HG02588 (cell line): ENCODE measurements around the gene SEMA5A.

Experiments used
- ATAC-seq: cut with Tn5 transposase; IDR thresholded peaks from one replicate; pipeline ENCODE4 v1.9.1; 2021; ENCODE audit warnings: mild to moderate bottlenecking, moderate library complexity; ENCODE audit not compliant: unreplicated experiment

Gene SEMA5A

GRCh38 chr5:9297134-9297533 lies 248.7 kb downstream of the SEMA5A start:
- ATAC-seq: no peak

GRCh38 chr5:9295466-9295801 lies 250.4 kb downstream of the SEMA5A start:
- ATAC-seq: no peak

- ATAC-seq: no peak
Observed at GRCh38 chr5:9294793-9295465, 250.9 kb downstream of the SEMA5A start.

- no peak for ATAC-seq
Observed at GRCh38 chr5:9288234-9288633, 257.6 kb downstream of the SEMA5A start.

DNA sequence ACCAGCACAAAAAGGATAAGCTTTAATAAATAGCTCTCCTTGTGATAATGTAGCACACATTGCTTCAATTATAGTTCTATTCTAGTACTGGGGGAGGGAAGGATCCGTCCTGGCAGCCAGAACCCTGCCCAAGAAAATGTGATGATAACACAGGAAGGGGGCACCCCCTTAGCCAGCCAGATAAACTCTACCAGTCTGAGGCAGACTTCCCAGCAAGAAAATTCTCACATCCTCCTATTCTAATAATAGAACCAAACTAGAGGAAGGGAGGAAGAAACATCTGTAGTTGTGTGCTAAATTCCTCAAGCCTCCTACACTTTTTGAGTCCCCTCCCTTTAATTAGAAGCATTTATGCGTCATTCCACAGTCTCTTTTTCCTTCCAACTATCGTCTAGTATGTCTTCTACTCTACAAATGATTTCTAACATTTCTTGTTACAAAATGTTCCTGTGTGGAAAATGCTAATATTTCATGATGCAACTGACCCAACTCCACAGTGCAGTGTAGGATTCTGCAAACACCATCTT lies 261.0 kb downstream of the SEMA5A start:
- ATAC-seq: no peak

GRCh38 chr5:9284272-9284671 lies 261.6 kb downstream of the SEMA5A start:
- no peak for ATAC-seq

- ATAC-seq: no peak
Observed at GRCh38 chr5:9283473-9283872, 262.4 kb downstream of the SEMA5A start.

GRCh38 chr5:9283021-9283420 lies 262.9 kb downstream of the SEMA5A start:
- no peak for ATAC-seq

DNA sequence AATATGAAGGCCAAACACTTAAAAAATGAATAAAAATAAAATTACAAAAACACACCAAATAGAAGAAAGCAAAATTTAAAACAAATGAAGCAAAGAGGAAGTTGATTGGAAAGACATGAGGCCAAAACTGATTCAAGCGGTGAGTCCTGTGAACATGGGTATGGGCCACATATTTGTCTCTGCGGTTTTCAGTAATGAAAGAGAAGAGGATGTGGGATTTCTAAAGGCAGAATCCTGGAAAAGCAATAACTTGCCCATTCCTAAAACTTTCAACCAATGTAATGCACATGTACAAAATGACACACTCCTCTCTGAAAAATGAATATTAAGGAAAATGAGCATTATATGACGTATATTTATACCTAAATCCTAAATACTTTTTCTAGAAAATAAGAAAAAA lies 263.7 kb downstream of the SEMA5A start:
- ATAC-seq: no peak

GRCh38 chr5:9279774-9280173 lies 266.1 kb downstream of the SEMA5A start:
- ATAC-seq: no peak

DNA sequence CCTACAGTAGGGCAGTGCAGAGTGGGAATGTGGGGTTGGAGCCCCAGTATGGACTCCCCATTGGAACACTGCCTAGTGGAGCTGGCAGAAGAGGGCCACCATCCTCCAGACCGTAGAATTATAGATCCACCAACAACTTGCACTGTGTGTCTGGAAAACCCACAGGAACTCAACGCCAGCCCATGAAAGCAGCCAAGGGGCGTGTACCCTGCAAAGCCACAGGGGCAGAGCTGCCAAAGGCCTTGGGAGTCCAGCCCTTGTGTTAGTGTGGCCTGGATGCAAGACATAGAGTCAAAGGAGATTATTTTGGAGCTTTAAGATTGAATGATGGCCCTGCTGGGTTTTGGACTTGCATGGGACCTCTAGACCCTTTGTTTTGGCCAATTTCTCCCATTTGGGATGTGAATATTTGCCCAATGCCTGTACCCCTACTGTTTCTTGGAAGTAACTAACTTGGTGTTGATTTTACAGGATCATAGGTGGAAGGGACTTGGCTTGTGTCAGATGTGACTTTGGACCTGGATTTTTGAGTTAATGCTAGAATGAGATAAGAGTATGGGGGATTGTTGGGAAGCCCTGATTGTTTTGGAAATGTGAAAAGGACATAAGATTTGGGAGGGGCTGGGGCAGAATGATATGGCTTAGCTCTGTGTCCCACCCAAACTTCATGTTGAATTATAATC lies 266.8 kb downstream of the SEMA5A start:
- ATAC-seq: no peak

DNA sequence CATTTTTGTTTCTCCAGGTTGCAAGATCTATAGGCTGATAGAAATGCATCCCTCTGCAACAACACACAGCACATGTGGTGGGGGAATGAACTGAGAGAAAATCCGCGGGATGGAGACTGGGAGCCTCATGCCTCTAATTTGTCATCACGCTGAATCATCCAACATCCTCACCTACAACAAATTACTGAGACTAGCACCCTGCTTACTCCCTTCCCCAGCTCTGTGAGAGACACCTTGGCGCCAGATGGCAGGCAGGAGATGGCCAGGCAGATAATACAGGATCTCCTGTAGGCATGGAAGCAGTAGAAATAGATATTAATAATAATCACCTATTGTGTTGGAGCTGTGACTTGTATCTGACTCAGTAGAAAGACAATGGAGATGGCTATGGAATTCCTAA lies 276.9 kb downstream of the SEMA5A start:
- ATAC-seq: no peak

GRCh38 chr5:9268226-9268625 lies 277.6 kb downstream of the SEMA5A start:
- ATAC-seq: no peak

- ATAC-seq: no peak
Observed at GRCh38 chr5:9265441-9266287, 280.2 kb downstream of the SEMA5A start.

DNA sequence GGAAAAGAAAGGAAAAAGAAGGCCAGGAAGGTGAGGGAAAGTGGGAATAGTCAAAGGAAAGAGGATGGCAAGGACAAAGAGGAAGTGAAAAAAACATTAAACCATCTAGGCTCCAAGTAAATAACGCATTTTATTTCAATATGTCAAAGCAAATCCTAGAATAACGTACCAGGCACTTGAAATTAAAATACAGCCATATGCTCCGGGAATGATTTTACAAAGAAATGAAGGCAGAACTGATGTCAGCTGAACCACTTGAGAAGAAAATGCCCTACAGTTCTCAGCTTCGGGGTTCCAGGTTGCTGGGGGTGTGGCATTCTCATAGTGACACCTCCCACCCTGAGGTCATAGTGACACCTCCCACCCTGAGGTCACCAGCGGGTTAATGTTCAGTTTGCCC lies 281.6 kb downstream of the SEMA5A start:
- ATAC-seq: no peak

DNA sequence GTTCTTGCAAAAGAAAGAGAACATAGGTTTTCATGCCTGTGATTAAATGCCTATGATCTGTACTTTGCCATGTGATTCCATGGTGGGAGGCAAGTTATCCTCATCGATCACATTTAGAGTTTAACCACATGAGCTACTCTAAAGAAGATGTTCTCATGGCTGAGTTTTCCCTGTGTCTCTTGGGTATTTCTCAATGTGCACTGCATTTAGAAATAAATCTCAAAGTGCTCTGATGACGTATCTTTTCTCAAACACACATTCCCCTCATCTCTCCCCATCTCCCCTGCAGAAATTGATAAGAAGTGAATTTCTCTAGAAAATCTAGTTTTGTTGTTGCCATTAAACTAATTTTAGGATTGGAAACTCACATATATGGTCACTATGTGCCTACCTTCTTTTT lies 282.2 kb downstream of the SEMA5A start:
- ATAC-seq: no peak

DNA sequence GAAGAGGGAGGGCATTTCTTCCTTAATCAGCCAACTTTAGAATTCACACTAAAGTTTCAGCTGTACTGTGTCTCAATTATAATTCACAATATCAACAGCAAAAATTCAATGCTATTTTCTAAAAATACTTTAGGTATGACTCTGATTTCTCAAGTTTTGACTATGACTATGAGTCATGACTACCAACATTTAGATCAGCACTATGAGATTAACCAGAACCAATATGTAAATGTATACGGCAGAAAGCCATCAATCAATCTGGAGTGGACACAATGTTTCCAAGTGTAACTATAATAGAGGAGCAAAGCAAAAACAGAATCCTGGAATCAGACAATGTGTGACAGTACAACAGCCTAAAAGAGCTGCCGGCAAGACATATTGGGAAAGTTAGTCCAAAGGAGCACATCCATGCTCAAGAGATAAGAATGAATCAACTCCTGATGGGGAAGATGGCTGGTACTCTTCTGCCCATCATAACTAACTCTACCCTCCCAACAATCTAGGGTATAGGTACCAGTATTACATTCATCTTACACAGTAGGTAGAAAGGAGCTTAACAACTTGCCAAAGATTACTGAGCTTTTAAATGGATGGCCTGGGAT lies 294.4 kb downstream of the SEMA5A start:
- no peak for ATAC-seq

DNA sequence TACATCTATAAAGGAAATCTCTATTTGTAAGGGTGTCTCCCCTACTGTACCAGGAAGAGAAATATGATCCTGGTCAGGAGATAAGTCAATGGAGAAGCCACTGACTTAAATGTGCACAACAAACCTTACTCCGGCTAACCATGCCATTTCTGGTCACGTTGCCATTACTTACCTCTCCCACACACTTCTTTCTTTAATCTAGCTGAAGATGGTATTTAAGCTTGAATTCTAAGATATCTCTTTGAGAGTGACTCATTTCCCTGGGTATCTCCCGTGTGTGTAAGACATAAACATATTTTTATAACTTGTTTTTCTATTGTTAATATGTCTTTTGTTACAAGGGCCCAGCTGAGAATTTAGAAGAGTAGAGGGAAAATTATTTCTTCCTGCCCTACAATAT lies 296.6 kb downstream of the SEMA5A start:
- no peak for ATAC-seq

GRCh38 chr5:9245071-9245470 lies 300.8 kb downstream of the SEMA5A start:
- ATAC-seq: no peak

GRCh38 chr5:9244417-9244816 lies 301.5 kb downstream of the SEMA5A start:
- no peak for ATAC-seq
